DOHH2 (cell line): ENCODE measurements around the gene GUCY1A1.

Experiments
- H3F3A ChIP-seq: fragments of 200-600 bp; sonication (generic), shearing (Covaris generic); 2 replicates; pipeline ENCODE4 v1.6.0; 2016; ENCODE audit warnings: antibody characterized with exemption, mild to moderate bottlenecking; ENCODE audit not compliant: control insufficient read depth, insufficient read depth
- H3K27ac ChIP-seq: fragments of 200-600 bp; sonication (generic); 2 replicates; pipeline ENCODE4 v1.5.1; 2014; ENCODE audit warnings: low read depth, mild to moderate bottlenecking, low read length, moderate library complexity
- H3K27me3 ChIP-seq: fragments of 200-600 bp; sonication (generic); 2 replicates; pipeline ENCODE4 v1.6.1; 2014; ENCODE audit warnings: mild to moderate bottlenecking, low read length, mixed read lengths; ENCODE audit not compliant: control insufficient read depth
- H3K36me3 ChIP-seq: fragments of 200-600 bp; sonication (generic); 2 replicates; pipeline ENCODE4 v1.6.1; 2014; ENCODE audit warnings: mild to moderate bottlenecking, low read length, moderate library complexity, mixed read lengths; ENCODE audit not compliant: control insufficient read depth
- H3K4me1 ChIP-seq: fragments of 200-600 bp; sonication (generic); 2 replicates; pipeline ENCODE4 v1.6.1; 2014; ENCODE audit warnings: mild to moderate bottlenecking, low read length, mixed read lengths; ENCODE audit not compliant: control insufficient read depth
- H3K4me2 ChIP-seq: fragments of 200-600 bp; sonication (generic); 2 replicates; pipeline ENCODE4 v1.6.0; 2014; ENCODE audit warnings: mild to moderate bottlenecking, low read length, moderate library complexity
- H3K4me3 ChIP-seq: fragments of 200-600 bp; sonication (generic); 2 replicates; pipeline ENCODE4 v1.5.1; 2014; ENCODE audit warnings: mild to moderate bottlenecking, low read length, mixed read lengths
- H3K79me2 ChIP-seq: fragments of 200-600 bp; sonication (generic); 2 replicates; pipeline ENCODE4 v1.6.1; 2014; ENCODE audit warnings: mild to moderate bottlenecking, low read length, mixed read lengths; ENCODE audit not compliant: control insufficient read depth
- H3K9me2 ChIP-seq: fragments of 200-600 bp; sonication (generic); replicated peaks from 2 replicates; pipeline ENCODE4 v1.6.1; 2014; ENCODE audit warnings: mild to moderate bottlenecking, low read length, mixed read lengths; ENCODE audit not compliant: control insufficient read depth
- H3K9me3 ChIP-seq: fragments of 200-600 bp; sonication (generic); 2 replicates; pipeline ENCODE4 v1.6.1; 2014; ENCODE audit warnings: antibody characterized with exemption, low read length, mixed read lengths; ENCODE audit not compliant: control insufficient read depth, insufficient read depth
- H4K20me1 ChIP-seq: fragments of 200-600 bp; sonication (generic); 2 replicates; pipeline ENCODE4 v1.6.0; 2014; ENCODE audit warnings: low read depth, mild to moderate bottlenecking, antibody characterized with exemption, low read length, moderate library complexity; ENCODE audit not compliant: control insufficient read depth, insufficient read depth
- CTCF ChIP-seq: fragments of 200-600 bp; sonication (generic); IDR thresholded peaks from one replicate; pipeline ENCODE4 v1.5.1; 2014; ENCODE audit warnings: antibody characterized with exemption, mild to moderate bottlenecking, low read depth, low read length; ENCODE audit not compliant: poor library complexity, severe bottlenecking
- EZH2phosphoT487 ChIP-seq: fragments of 200-600 bp; sonication (generic); IDR thresholded peaks from 2 replicates; pipeline ENCODE4 v1.6.1; 2017; ENCODE audit warnings: borderline replicate concordance, mild to moderate bottlenecking, antibody characterized with exemption, low read length, moderate library complexity, mixed read lengths

Gene GUCY1A1

GRCh38 chr4:155629183-155629825 is 37.3 kb upstream of the GUCY1A1 start:
- Histone ChIP-seq H3K27me3 (no peaks in the 10 kb centered on the region), H3K4me1 (no peaks in the 10 kb centered on the region), H3F3A (no peaks in the 10 kb centered on the region), H3K36me3 (no peaks in the 10 kb centered on the region), H3K4me3 (no peak overlapping the region), H3K4me2 (no peak overlapping the region), H3K27ac (no peak overlapping the region), H3K9me3 (no peaks in the 10 kb centered on the region), H4K20me1 (no peaks in the 10 kb centered on the region), H3K79me2 (no peaks in the 10 kb centered on the region), H3K9me2 (no peaks in the 10 kb centered on the region)
- no peak for TF ChIP-seq EZH2phosphoT487
- TF ChIP-seq CTCF = no peak

- Histone ChIP-seq H3K27ac (no peak overlapping the region), H3K4me3 (no peak overlapping the region), H3K36me3 (no peaks in the 10 kb centered on the region), H3K4me2 (no peak overlapping the region), H3K9me2 (no peaks in the 10 kb centered on the region), H3K9me3 (no peaks in the 10 kb centered on the region), H3K4me1 (no peaks in the 10 kb centered on the region), H3K27me3 (no peaks in the 10 kb centered on the region), H4K20me1 (no peaks in the 10 kb centered on the region), H3F3A (no peaks in the 10 kb centered on the region), H3K79me2 (no peaks in the 10 kb centered on the region)
- TF ChIP-seq CTCF = no peak
- no peak for TF ChIP-seq EZH2phosphoT487
Observed at GRCh38 chr4:155629956-155630355, 36.7 kb upstream of the GUCY1A1 start.

GRCh38 chr4:155632310-155632840 is 34.3 kb upstream of the GUCY1A1 start:
- Histone ChIP-seq H3K27me3 (no peaks in the 10 kb centered on the region), H3K9me2 (no peaks in the 10 kb centered on the region), H4K20me1 (no peaks in the 10 kb centered on the region), H3K79me2 (no peaks in the 10 kb centered on the region), H3K4me3 (no peak overlapping the region), H3K9me3 (no peaks in the 10 kb centered on the region), H3F3A (no peaks in the 10 kb centered on the region), H3K36me3 (no peaks in the 10 kb centered on the region), H3K4me1 (no peaks in the 10 kb centered on the region), H3K27ac (no peak overlapping the region), H3K4me2 (no peak overlapping the region)
- TF ChIP-seq CTCF (no peak), EZH2phosphoT487 (no peak)
